Measurements from ENCODE around the gene SRP9. TPM values are rescaled to one million over a fixed set of nuclear protein-coding genes. Genes with fewer than 3 reads are reported as not detected.

Gene SRP9
- total RNA-seq, 1 donor from 2014 or later, result 1,104 TPM

GRCh38 chr1:225747566-225747965, 30.1 kb upstream of the SRP9 start:
- Histone ChIP-seq H3K27me3 (peaks cover 73% of the 10 kb centered on the region), H3K79me2 (ENCODE audit: low read depth) (no peaks in the 10 kb centered on the region), H4K20me1 (ENCODE audit: low read depth) (peaks cover 3% of the 10 kb centered on the region), H3K4me2 (no peak overlapping the region), H2AFZ (replicated peaks) (no peak overlapping the region), H3F3A (ENCODE audit: low read depth) (peaks cover 18% of the 10 kb centered on the region), H3K4me3 (no peak overlapping the region), H3K9ac (no peak overlapping the region), H3K27ac (no peak overlapping the region), H3K9me3 (ENCODE audit: low read depth) (no peaks in the 10 kb centered on the region), H3K36me3 (no peaks in the 10 kb centered on the region), H3K4me1 (peaks cover 28% of the 10 kb centered on the region)
- H3K36me3 Mint-ChIP-seq, result no peaks in the 10 kb centered on the region
- peaks cover 18% of the 10 kb centered on the region for H3K4me1 Mint-ChIP-seq
- peaks cover 15% of the 10 kb centered on the region for H3K27me3 Mint-ChIP-seq (ENCODE audit: insufficient read depth, low read depth)
- no peaks in the 10 kb centered on the region for H3K9me3 Mint-ChIP-seq
- DNase-seq (ENCODE audit: low spot score), result no peak
- TF ChIP-seq EZH2phosphoT487 (IDR thresholded peaks at IDR 0.05), result no peak
- no peak for TF ChIP-seq EZH2 (IDR thresholded peaks at IDR 0.05)
- TF ChIP-seq CTCF (IDR thresholded peaks at IDR 0.05), result no peak
- H3K4me3 Mint-ChIP-seq, result peak overlapping the region; percentile 48
- peak overlapping the region; percentile 79 for H3K27ac Mint-ChIP-seq

DNA sequence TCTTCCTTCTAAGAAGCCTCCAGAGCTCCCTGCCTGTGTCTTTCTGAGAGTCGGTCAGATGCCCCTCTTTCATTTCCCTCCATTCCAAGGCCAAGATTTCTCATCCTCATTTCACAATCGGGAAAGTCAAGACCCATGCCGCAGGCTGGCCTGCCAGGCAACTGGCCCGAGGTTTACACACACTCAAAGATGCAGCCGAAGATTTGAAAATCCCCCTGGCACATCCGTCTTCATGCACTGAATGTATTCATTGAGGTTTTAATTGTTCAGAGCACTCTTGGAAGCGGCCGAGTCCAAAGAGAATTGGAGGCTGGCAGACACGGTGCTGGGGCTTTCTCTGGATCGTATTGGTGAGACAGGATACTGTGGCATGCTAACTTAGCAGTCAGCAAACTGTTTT, 29.1 kb upstream of the SRP9 start:
- Histone ChIP-seq H3K9me3 (ENCODE audit: low read depth) (no peaks in the 10 kb centered on the region), H3K9ac (no peak overlapping the region), H3K36me3 (no peaks in the 10 kb centered on the region), H3K4me2 (no peak overlapping the region), H3K27me3 (peaks cover 73% of the 10 kb centered on the region), H3F3A (ENCODE audit: low read depth) (peaks cover 18% of the 10 kb centered on the region), H2AFZ (replicated peaks) (no peak overlapping the region), H3K27ac (no peak overlapping the region), H4K20me1 (ENCODE audit: low read depth) (peaks cover 3% of the 10 kb centered on the region), H3K4me1 (peaks cover 28% of the 10 kb centered on the region), H3K79me2 (ENCODE audit: low read depth) (no peaks in the 10 kb centered on the region), H3K4me3 (no peak overlapping the region)
- Mint-ChIP-seq H3K4me3 (no peak overlapping the region), H3K4me1 (peaks cover 18% of the 10 kb centered on the region), H3K36me3 (no peaks in the 10 kb centered on the region), H3K27ac (peak overlapping the region; percentile 6), H3K27me3 (ENCODE audit: insufficient read depth, low read depth) (peaks cover 14% of the 10 kb centered on the region), H3K9me3 (no peaks in the 10 kb centered on the region)
- TF ChIP-seq EZH2phosphoT487 (IDR thresholded peaks at IDR 0.05), result no peak
- no peak for TF ChIP-seq EZH2 (IDR thresholded peaks at IDR 0.05)
- TF ChIP-seq CTCF (IDR thresholded peaks at IDR 0.05), result no peak
- DNase-seq (ENCODE audit: low spot score), result no peak

DNA sequence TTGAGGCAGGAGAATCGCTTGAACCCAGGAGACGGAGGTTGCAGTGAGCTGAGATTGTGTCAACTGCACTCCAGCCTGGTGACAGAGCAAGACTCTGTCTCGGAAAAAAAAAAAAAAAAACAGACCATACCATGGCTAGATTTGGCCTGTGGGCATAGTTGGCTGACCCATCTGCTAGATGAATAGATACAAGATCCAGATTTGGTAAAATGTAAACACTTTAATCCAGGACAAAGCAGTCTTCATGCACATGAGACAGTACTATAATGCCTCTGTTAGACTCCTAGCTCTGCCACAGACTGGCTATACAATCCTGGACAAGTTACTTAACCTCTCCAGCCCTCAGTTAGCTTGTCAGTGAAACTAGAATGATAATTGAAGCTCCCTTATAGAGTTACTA, 27.9 kb upstream of the SRP9 start:
- H2AFZ ChIP-seq (replicated peaks), result no peak overlapping the region
- Mint-ChIP-seq H3K4me1 (peaks cover 18% of the 10 kb centered on the region), H3K27ac (no peak overlapping the region), H3K27me3 (ENCODE audit: insufficient read depth, low read depth) (peaks cover 14% of the 10 kb centered on the region), H3K9me3 (no peaks in the 10 kb centered on the region), H3K36me3 (no peaks in the 10 kb centered on the region), H3K4me3 (no peak overlapping the region)
- H3K4me2 ChIP-seq, result no peak overlapping the region
- H3K79me2 ChIP-seq (ENCODE audit: low read depth), result no peaks in the 10 kb centered on the region
- no peak for DNase-seq (ENCODE audit: low spot score)
- H3K9me3 ChIP-seq (ENCODE audit: low read depth), result no peaks in the 10 kb centered on the region
- H3K9ac ChIP-seq, result no peak overlapping the region
- peaks cover 66% of the 10 kb centered on the region for H3K27me3 ChIP-seq
- H3K4me1 ChIP-seq, result peaks cover 28% of the 10 kb centered on the region
- no peaks in the 10 kb centered on the region for H3K36me3 ChIP-seq
- H3K27ac ChIP-seq, result no peak overlapping the region
- H3F3A ChIP-seq (ENCODE audit: low read depth), result peaks cover 18% of the 10 kb centered on the region
- TF ChIP-seq CTCF (IDR thresholded peaks at IDR 0.05) (no peak), EZH2 (IDR thresholded peaks at IDR 0.05) (no peak), EZH2phosphoT487 (IDR thresholded peaks at IDR 0.05) (no peak)
- H4K20me1 ChIP-seq (ENCODE audit: low read depth), result peaks cover 3% of the 10 kb centered on the region
- H3K4me3 ChIP-seq, result no peak overlapping the region
